Measurements from ENCODE around the gene FBXO46. TPM values are rescaled to one million over a fixed set of nuclear protein-coding genes. Genes with fewer than 3 reads are reported as not detected.

Gene FBXO46
- total and polyA plus RNA-seq, 2 donors: 6.8 to 18.8 TPM

- WGBS: 49% methylated on average over 31 of the region's 31 CpGs
- H3K27ac ChIP-seq (ENCODE audit: low read depth in 1 of 2, low read length in 1 of 2): no peak overlapping the region
- no peak for DNase-seq (ENCODE audit: low read depth in 6 of 9, low spot score in 9 of 9)
- peaks cover 10 to 37% of the 10 kb centered on the region in 2 donors for H3K4me1 ChIP-seq (ENCODE audit: control insufficient read depth in 2 of 2, insufficient read depth in 2 of 2, low read length in 2 of 2)
- peak overlapping the region; percentile 26 to 61 for H3K4me3 ChIP-seq (ENCODE audit: low read length in 2 of 2)
- H3K36me3 ChIP-seq (ENCODE audit: control insufficient read depth in 2 of 2, insufficient read depth in 2 of 2, low read length in 1 of 2): peaks cover 0 to 4% of the 10 kb centered on the region in 2 donors
- H3K27me3 ChIP-seq (ENCODE audit: control insufficient read depth in 2 of 2, insufficient read depth in 1 of 2, low read length in 1 of 2): peaks cover 38 to 81% of the 10 kb centered on the region in 2 donors
- H3K9me3 ChIP-seq (ENCODE audit: control insufficient read depth in 2 of 2, insufficient read depth in 1 of 2, low read length in 1 of 2): no peaks in the 10 kb centered on the region
Observed at GRCh38 chr19:45767410-45767880, 36.7 kb upstream of the FBXO46 start.

- WGBS: 88% methylated on average over 24 of the region's 24 CpGs
Observed at GRCh38 chr19:45766869-45767346, 36.2 kb upstream of the FBXO46 start.

GRCh38 chr19:45766296-45766868, 35.7 kb upstream of the FBXO46 start:
- H3K4me1 ChIP-seq (ENCODE audit: control insufficient read depth in 2 of 2, insufficient read depth in 2 of 2, low read length in 2 of 2): peaks cover 10 to 31% of the 10 kb centered on the region in 2 donors

More at GRCh38 chr19:45766869-45767346, 36.2 kb upstream of the FBXO46 start:
- Histone ChIP-seq H3K9me3 (ENCODE audit: control insufficient read depth in 2 of 2, insufficient read depth in 1 of 2, low read length in 1 of 2) (no peaks in the 10 kb centered on the region), H3K36me3 (ENCODE audit: control insufficient read depth in 2 of 2, insufficient read depth in 2 of 2, low read length in 1 of 2) (peaks cover 0 to 4% of the 10 kb centered on the region in 2 donors), H3K4me3 (ENCODE audit: low read length in 2 of 2) (no peak overlapping the region), H3K27me3 (ENCODE audit: control insufficient read depth in 2 of 2, insufficient read depth in 1 of 2, low read length in 1 of 2) (peaks cover 38 to 82% of the 10 kb centered on the region in 2 donors), H3K4me1 (ENCODE audit: control insufficient read depth in 2 of 2, insufficient read depth in 2 of 2, low read length in 2 of 2) (peaks cover 10 to 31% of the 10 kb centered on the region in 2 donors), H3K27ac (ENCODE audit: low read depth in 1 of 2, low read length in 1 of 2) (peak overlapping the region in 1 of 2 donors; percentile 17)
- DNase-seq (ENCODE audit: low read depth in 6 of 9, low spot score in 9 of 9): no peak

GRCh38 chr19:45765702-45766295, 35.1 kb upstream of the FBXO46 start:
- Histone ChIP-seq H3K27me3 (ENCODE audit: control insufficient read depth in 2 of 2, insufficient read depth in 1 of 2, low read length in 1 of 2) (peaks cover 38 to 78% of the 10 kb centered on the region in 2 donors), H3K4me3 (ENCODE audit: low read length in 2 of 2) (no peak overlapping the region), H3K4me1 (ENCODE audit: control insufficient read depth in 2 of 2, insufficient read depth in 2 of 2, low read length in 2 of 2) (peaks cover 7 to 26% of the 10 kb centered on the region in 2 donors), H3K27ac (ENCODE audit: low read depth in 1 of 2, low read length in 1 of 2) (no peak overlapping the region), H3K9me3 (ENCODE audit: control insufficient read depth in 2 of 2, insufficient read depth in 1 of 2, low read length in 1 of 2) (no peaks in the 10 kb centered on the region), H3K36me3 (ENCODE audit: control insufficient read depth in 2 of 2, insufficient read depth in 2 of 2, low read length in 1 of 2) (no peaks in the 10 kb centered on the region)
- 95% methylated on average over 23 of the region's 23 CpGs for WGBS
- DNase-seq (ENCODE audit: low read depth in 6 of 9, low spot score in 9 of 9): no peak

More at GRCh38 chr19:45766296-45766868, 35.7 kb upstream of the FBXO46 start:
- 96% methylated on average over 17 of the region's 17 CpGs for WGBS
- H3K27me3 ChIP-seq (ENCODE audit: control insufficient read depth in 2 of 2, insufficient read depth in 1 of 2, low read length in 1 of 2): peaks cover 38 to 82% of the 10 kb centered on the region in 2 donors
- DNase-seq (ENCODE audit: low read depth in 6 of 9, low spot score in 9 of 9): no peak
- no peaks in the 10 kb centered on the region for H3K9me3 ChIP-seq (ENCODE audit: control insufficient read depth in 2 of 2, insufficient read depth in 1 of 2, low read length in 1 of 2)
- peak overlapping the region in 1 of 2 donors; percentile 17 for H3K27ac ChIP-seq (ENCODE audit: low read depth in 1 of 2, low read length in 1 of 2)
- H3K4me3 ChIP-seq (ENCODE audit: low read length in 2 of 2): no peak overlapping the region
- no peaks in the 10 kb centered on the region for H3K36me3 ChIP-seq (ENCODE audit: control insufficient read depth in 2 of 2, insufficient read depth in 2 of 2, low read length in 1 of 2)

- H3K4me1 ChIP-seq (ENCODE audit: control insufficient read depth in 2 of 2, insufficient read depth in 2 of 2, low read length in 2 of 2): peaks cover 6 to 20% of the 10 kb centered on the region in 2 donors
- no peak for DNase-seq (ENCODE audit: low read depth in 6 of 9, low spot score in 9 of 9)
- no peak overlapping the region for H3K27ac ChIP-seq (ENCODE audit: low read depth in 1 of 2, low read length in 1 of 2)
- H3K36me3 ChIP-seq (ENCODE audit: control insufficient read depth in 2 of 2, insufficient read depth in 2 of 2, low read length in 1 of 2): no peaks in the 10 kb centered on the region
- WGBS: 76% methylated on average over 21 of the region's 21 CpGs
- H3K27me3 ChIP-seq (ENCODE audit: control insufficient read depth in 2 of 2, insufficient read depth in 1 of 2, low read length in 1 of 2): peaks cover 38 to 80% of the 10 kb centered on the region in 2 donors
- no peak overlapping the region for H3K4me3 ChIP-seq (ENCODE audit: low read length in 2 of 2)
- H3K9me3 ChIP-seq (ENCODE audit: control insufficient read depth in 2 of 2, insufficient read depth in 1 of 2, low read length in 1 of 2): no peaks in the 10 kb centered on the region
Observed at GRCh38 chr19:45764945-45765701, 34.4 kb upstream of the FBXO46 start.

GRCh38 chr19:45764475-45764874, 33.8 kb upstream of the FBXO46 start:
- Histone ChIP-seq H3K27ac (ENCODE audit: low read depth in 1 of 2, low read length in 1 of 2) (no peak overlapping the region), H3K4me1 (ENCODE audit: control insufficient read depth in 2 of 2, insufficient read depth in 2 of 2, low read length in 2 of 2) (peaks cover 6 to 14% of the 10 kb centered on the region in 2 donors), H3K4me3 (ENCODE audit: low read length in 2 of 2) (no peak overlapping the region), H3K9me3 (ENCODE audit: control insufficient read depth in 2 of 2, insufficient read depth in 1 of 2, low read length in 1 of 2) (no peaks in the 10 kb centered on the region), H3K27me3 (ENCODE audit: control insufficient read depth in 2 of 2, insufficient read depth in 1 of 2, low read length in 1 of 2) (peaks cover 38 to 83% of the 10 kb centered on the region in 2 donors), H3K36me3 (ENCODE audit: control insufficient read depth in 2 of 2, insufficient read depth in 2 of 2, low read length in 1 of 2) (no peaks in the 10 kb centered on the region)
- no peak for DNase-seq (ENCODE audit: low read depth in 6 of 9, low spot score in 9 of 9)
- 80% methylated on average over 6 of the region's 6 CpGs for WGBS

- Histone ChIP-seq H3K9me3 (ENCODE audit: control insufficient read depth in 2 of 2, insufficient read depth in 1 of 2, low read length in 1 of 2) (no peaks in the 10 kb centered on the region), H3K4me1 (ENCODE audit: control insufficient read depth in 2 of 2, insufficient read depth in 2 of 2, low read length in 2 of 2) (peaks cover 6 to 8% of the 10 kb centered on the region in 2 donors), H3K36me3 (ENCODE audit: control insufficient read depth in 2 of 2, insufficient read depth in 2 of 2, low read length in 1 of 2) (no peaks in the 10 kb centered on the region), H3K4me3 (ENCODE audit: low read length in 2 of 2) (no peak overlapping the region), H3K27me3 (ENCODE audit: control insufficient read depth in 2 of 2, insufficient read depth in 1 of 2, low read length in 1 of 2) (peaks cover 38 to 86% of the 10 kb centered on the region in 2 donors), H3K27ac (ENCODE audit: low read depth in 1 of 2, low read length in 1 of 2) (no peak overlapping the region)
- no peak for DNase-seq (ENCODE audit: low read depth in 6 of 9, low spot score in 9 of 9)
- WGBS: 73% methylated on average over 27 of the region's 27 CpGs
Observed at GRCh38 chr19:45763691-45764294, 33.1 kb upstream of the FBXO46 start.

- Histone ChIP-seq H3K4me3 (ENCODE audit: low read length in 2 of 2) (no peak overlapping the region), H3K36me3 (ENCODE audit: control insufficient read depth in 2 of 2, insufficient read depth in 2 of 2, low read length in 1 of 2) (no peaks in the 10 kb centered on the region), H3K9me3 (ENCODE audit: control insufficient read depth in 2 of 2, insufficient read depth in 1 of 2, low read length in 1 of 2) (no peaks in the 10 kb centered on the region), H3K4me1 (ENCODE audit: control insufficient read depth in 2 of 2, insufficient read depth in 2 of 2, low read length in 2 of 2) (peaks cover 4 to 6% of the 10 kb centered on the region in 2 donors), H3K27me3 (ENCODE audit: control insufficient read depth in 2 of 2, insufficient read depth in 1 of 2, low read length in 1 of 2) (peaks cover 33 to 82% of the 10 kb centered on the region in 2 donors), H3K27ac (ENCODE audit: low read depth in 1 of 2, low read length in 1 of 2) (no peak overlapping the region)
- no peak for DNase-seq (ENCODE audit: low read depth in 6 of 9, low spot score in 9 of 9)
- WGBS: 93% methylated on average over 15 of the region's 15 CpGs
Observed at GRCh38 chr19:45762870-45763631, 32.4 kb upstream of the FBXO46 start.

All from thymus (tissue), 11 donors.